ENCODE measurements around the gene DCUN1D2.

DNA sequence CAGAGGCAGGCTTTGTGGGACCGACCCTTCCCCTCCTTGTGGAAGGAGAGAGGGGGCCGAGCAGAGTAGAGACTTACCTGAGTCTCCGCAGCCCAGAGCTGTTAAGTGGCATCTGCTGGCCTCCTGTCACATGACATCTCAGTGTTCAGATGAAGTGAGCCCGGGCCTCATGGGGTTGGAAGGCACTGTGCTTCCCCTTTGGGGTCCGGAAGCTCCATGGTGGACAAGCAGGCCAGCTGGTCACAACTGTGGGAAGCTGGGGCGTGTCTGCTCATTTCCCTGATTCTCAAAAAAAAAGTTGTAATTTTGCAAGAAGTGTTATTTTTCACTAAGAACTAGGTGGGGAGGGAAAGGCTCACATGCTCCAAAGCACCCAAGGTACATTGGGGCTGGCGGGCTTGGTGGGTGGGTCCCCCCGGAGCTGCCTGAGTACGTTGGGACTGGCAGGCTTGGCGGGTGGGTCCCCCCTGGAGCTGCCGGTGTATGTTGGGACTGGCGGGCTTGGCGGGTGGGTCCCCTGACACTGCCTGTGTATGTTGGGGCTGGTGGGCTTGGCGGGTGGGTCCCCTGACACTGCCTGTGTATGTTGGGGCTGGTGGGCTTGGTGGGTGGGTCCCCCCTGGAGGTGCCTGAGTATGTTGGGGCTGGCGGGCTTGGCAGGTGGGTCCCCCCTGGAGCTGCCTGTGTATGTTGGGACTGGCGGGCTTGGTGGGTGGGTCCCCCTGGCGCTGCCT is 18.2 kb upstream of the DCUN1D2 start:
- no peak for TF ChIP-seq CTCF (IDR thresholded peaks at IDR 0.05; ENCODE audit: low read depth, low read length, poor library complexity, severe bottlenecking)
- no peak for TF ChIP-seq EZH2phosphoT487 (IDR thresholded peaks at IDR 0.05; ENCODE audit: borderline replicate concordance, low read length)
